ENCODE measurements around the gene ADAMTSL2.

The ADAMTSL2 gene

GRCh38 chr9:133616643-133617405, 82.3 kb downstream of the ADAMTSL2 start:
- no peak for TF ChIP-seq CTCF (IDR thresholded peaks at IDR 0.05; ENCODE audit: low read depth, low read length)

GRCh38 chr9:133618726-133619125, 84.2 kb downstream of the ADAMTSL2 start:
- TF ChIP-seq CTCF (IDR thresholded peaks at IDR 0.05; ENCODE audit: low read depth, low read length), result no peak
- H3K4me3 ChIP-seq (ENCODE audit: low read depth, low read length), result no peak overlapping the region

More at GRCh38 chr9:133616643-133617405, 82.3 kb downstream of the ADAMTSL2 start:
- H3K4me3 ChIP-seq (ENCODE audit: low read depth, low read length), result no peak overlapping the region

- TF ChIP-seq CTCF (IDR thresholded peaks at IDR 0.05; ENCODE audit: low read depth, low read length), result no peak
- H3K4me3 ChIP-seq (ENCODE audit: low read depth, low read length), result no peak overlapping the region
Observed at GRCh38 chr9:133619791-133620190, 85.3 kb downstream of the ADAMTSL2 start.

- TF ChIP-seq CTCF (IDR thresholded peaks at IDR 0.05; ENCODE audit: low read depth, low read length), result no peak
- no peak overlapping the region for H3K4me3 ChIP-seq (ENCODE audit: low read depth, low read length)
Observed at GRCh38 chr9:133621725-133622267, 87.3 kb downstream of the ADAMTSL2 start.

DNA sequence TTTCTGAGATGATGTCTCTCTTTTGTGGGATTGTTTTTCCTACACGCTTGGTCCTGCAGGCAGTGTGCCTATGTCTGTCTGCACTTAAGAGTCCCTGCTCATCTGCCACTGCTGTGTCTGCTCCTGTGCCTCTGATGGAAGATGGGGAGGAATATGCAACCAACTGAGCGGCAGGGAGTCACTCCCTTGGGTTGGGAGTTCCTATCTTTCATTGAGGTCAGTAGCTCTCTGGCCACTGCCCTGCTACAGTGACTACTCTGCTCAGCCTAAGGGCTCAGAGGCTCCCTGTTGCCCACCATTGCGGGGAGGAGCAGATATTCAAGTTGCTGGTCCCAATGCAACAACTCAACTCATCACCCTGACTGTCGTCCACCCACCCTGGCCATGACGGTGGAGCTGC, 88.1 kb downstream of the ADAMTSL2 start:
- H3K4me3 ChIP-seq (ENCODE audit: low read depth, low read length), result no peak overlapping the region
- TF ChIP-seq CTCF (IDR thresholded peaks at IDR 0.05; ENCODE audit: low read depth, low read length), result no peak

All from WI38 (cell line).